Stomach (tissue), 9 donors: ENCODE results near the gene STUM. TPM values are rescaled to one million over a fixed set of nuclear protein-coding genes. Genes with fewer than 3 reads are reported as not detected.

Experiments
- DNase-seq, 2 donors: peaks; one replicate each; pipeline versions ENCODE4 v3.0.0 to v3.0.0-alpha.2; 2013 to 2019
- H3K27ac ChIP-seq, 5 donors: fragments of 200-600 bp in 4 of 5; sonication (generic) in 4 of 5; one replicate each; pipeline ENCODE4 v1.5.1; 2013 to 2019; ENCODE audit warnings: mild to moderate bottlenecking in 1 of 5, moderate library complexity in 1 of 5
- H3K27me3 ChIP-seq, 3 donors: fragments of 200-600 bp; sonication (generic); one replicate each; pipeline ENCODE4 v1.5.1; 2017 to 2019; ENCODE audit warnings: mixed run types in 1 of 3
- H3K36me3 ChIP-seq, 4 donors: fragments of 200-600 bp; sonication (generic); 1 replicate in 3 of 4; 2 replicates in 1 of 4; pipeline ENCODE4 v1.5.1; 2016 to 2019
- H3K4me1 ChIP-seq, 4 donors: fragments of 200-600 bp; sonication (generic); one replicate each; pipeline ENCODE4 v1.5.1; 2016 to 2019
- H3K4me3 ChIP-seq, 4 donors: fragments of 200-600 bp; sonication (generic) in 3 of 4; one replicate each; pipeline ENCODE4 v1.5.1; 2016 to 2019; ENCODE audit warnings: mild to moderate bottlenecking in 1 of 4
- H3K9me3 ChIP-seq, 4 donors: fragments of 200-600 bp; sonication (generic); one replicate each; pipeline ENCODE4 v1.5.1; 2016 to 2019
- CTCF ChIP-seq, 7 experiments: fragments of 450-650 bp in 4 of 7; fragments of 200-600 bp in 3 of 7; sonication (generic) in 3 of 7; IDR thresholded peaks; one replicate each; pipeline ENCODE4 v1.5.1; 2016 to 2019; ENCODE audit warnings: antibody characterized with exemption in 7 of 7, control low read depth in 2 of 7, mild to moderate bottlenecking in 1 of 7
- EP300 ChIP-seq: sonication (generic); formaldehyde crosslinking; IDR thresholded peaks from one replicate; pipeline ENCODE4 v1.6.1; 2017; ENCODE audit warnings: antibody characterized with exemption
- POLR2A ChIP-seq, 4 donors: fragments of 450-650 bp; IDR thresholded peaks; one replicate each; pipeline ENCODE4 v1.6.1; 2016; ENCODE audit warnings: antibody characterized with exemption in 4 of 4, control low read depth in 2 of 4, mild to moderate bottlenecking in 1 of 4, moderate library complexity in 1 of 4
- POLR2AphosphoS5 ChIP-seq, 3 donors: sonication (generic); formaldehyde crosslinking; IDR thresholded peaks; one replicate each; pipeline ENCODE4 v1.6.1; 2016; ENCODE audit warnings: antibody characterized with exemption in 3 of 3
- WGBS, 5 donors: extraction: QIAGEN DNeasy Blood & Tissue Kit in 3 of 5; methylation state at CpG; one replicate each; pipeline versions ENCODE4 v1.1.5 to v1.1.7; 2013 to 2018; 5-methylcytosine and 5-hydroxymethylcytosine counted together
- intact Hi-C: fragments of 100-400 bp; cut with DNase I; formaldehyde crosslinking; loops from one replicate; pipeline ENCODE4 v1.15.1; 2023; ENCODE audit warnings: low total_unique reads
- polyA plus RNA-seq, 3 donors: library from polyadenylated mRNA; stranded (reverse); fragments of 200-250 nt; gene quantifications; one replicate each; pipeline ENCODE4 v1.2.3, GENCODE V29; 2013
- total RNA-seq, 5 donors: library from RNA; depleted of rRNA; stranded (reverse); fragments of >200 nt; gene quantifications; one replicate each; pipeline versions ENCODE4 v1.1.0 to v1.2.3, GENCODE V29; 2014 to 2016
- donor health status: healthy with polysubstance abuse.
- donor health status: Bipolar disorder and iron deficiency.
- donor health status: healthy.

STUM gene
- total and polyA plus RNA-seq, 8 donors = under 0.01 to 2.8 (median 1.5) TPM

- H3K4me3 ChIP-seq = no peak overlapping the region
- no peaks in the 10 kb centered on the region for H3K27me3 ChIP-seq
- WGBS, 5 donors = 93 to 99% (median 96%) methylated on average over 8 of the region's 8 CpGs
- no peaks in the 10 kb centered on the region for H3K9me3 ChIP-seq
- no peak for DNase-seq
- intact Hi-C loops = no loop called here
- H3K27ac ChIP-seq = peak overlapping the region in 1 of 5 donors; percentile 3
- H3K4me1 ChIP-seq = peaks cover 20 to 56% (median 29%) of the 10 kb centered on the region in 4 donors
- TF ChIP-seq POLR2AphosphoS5 (IDR thresholded peaks at IDR 0.05) = no peak
- TF ChIP-seq POLR2A (IDR thresholded peaks at IDR 0.05) = no peak
- TF ChIP-seq CTCF (IDR thresholded peaks at IDR 0.05) = no peak
- TF ChIP-seq EP300 = no peak
- H3K36me3 ChIP-seq = peaks cover 23 to 50% (median 42%) of the 10 kb centered on the region in 4 donors
Observed at GRCh38 chr1:226647719-226648118, 99.2 kb downstream of the STUM start.

- WGBS, 5 donors = 90 to 98% (median 95%) methylated on average over 5 to 6 of the region's 6 CpGs
- no peak overlapping the region for H3K27ac ChIP-seq
- intact Hi-C loops = no loop called here
- no peak for DNase-seq
- H3K4me3 ChIP-seq = no peak overlapping the region
- H3K4me1 ChIP-seq = peaks cover 15 to 49% (median 26%) of the 10 kb centered on the region in 4 donors
- no peaks in the 10 kb centered on the region for H3K27me3 ChIP-seq
- TF ChIP-seq CTCF (IDR thresholded peaks at IDR 0.05) (no peak), EP300 (no peak), POLR2A (IDR thresholded peaks at IDR 0.05) (no peak), POLR2AphosphoS5 (IDR thresholded peaks at IDR 0.05) (no peak)
- H3K36me3 ChIP-seq = peaks cover 23 to 50% (median 40%) of the 10 kb centered on the region in 4 donors
- no peaks in the 10 kb centered on the region for H3K9me3 ChIP-seq
Observed at GRCh38 chr1:226648421-226648820, 99.9 kb downstream of the STUM start.

GRCh38 chr1:226649244-226649643 is 100.7 kb downstream of the STUM start:
- TF ChIP-seq EP300 (no peak), POLR2A (IDR thresholded peaks at IDR 0.05) (no peak)
- intact Hi-C loops = no loop called here
- DNase-seq = no peak
- Histone ChIP-seq H3K36me3 (peaks cover 23 to 43% (median 37%) of the 10 kb centered on the region in 4 donors), H3K27me3 (no peaks in the 10 kb centered on the region), H3K9me3 (no peaks in the 10 kb centered on the region), H3K4me1 (peaks cover 10 to 41% (median 27%) of the 10 kb centered on the region in 4 donors), H3K27ac (no peak overlapping the region), H3K4me3 (no peak overlapping the region)
- WGBS, 5 donors = 82 to 97% (median 96%) methylated on average over 8 of the region's 8 CpGs

GRCh38 chr1:226649780-226650179 is 101.2 kb downstream of the STUM start:
- peak overlapping the region in 2 of 5 donors; percentile 12 to 15 for H3K27ac ChIP-seq
- no peak for DNase-seq
- H3K27me3 ChIP-seq = no peaks in the 10 kb centered on the region

More at GRCh38 chr1:226649780-226650179, 101.2 kb downstream of the STUM start:
- Histone ChIP-seq H3K4me3 (no peak overlapping the region), H3K4me1 (peaks cover 9 to 36% (median 30%) of the 10 kb centered on the region in 4 donors), H3K36me3 (peaks cover 23 to 39% (median 34%) of the 10 kb centered on the region in 4 donors), H3K9me3 (no peaks in the 10 kb centered on the region)
- intact Hi-C loops = no loop called here
- TF ChIP-seq EP300 = no peak
- TF ChIP-seq CTCF (IDR thresholded peaks at IDR 0.05) = peak in 1 of 7 experiments; percentile 3
- no peak for TF ChIP-seq POLR2A (IDR thresholded peaks at IDR 0.05)
- no peak for TF ChIP-seq POLR2AphosphoS5 (IDR thresholded peaks at IDR 0.05)
- WGBS, 5 donors = 49 to 75% (median 63%) methylated on average over 7 of the region's 7 CpGs
